Measurements from ENCODE around the gene ZSCAN31. TPM values are rescaled to one million over a fixed set of nuclear protein-coding genes. Genes with fewer than 3 reads are reported as not detected.
A peak's percentile ranks its signal among the peaks of the same experiment; 100 is the strongest.

Gene ZSCAN31
- total RNA-seq, 1 donor from 2014 or later = 1.1 TPM

DNA sequence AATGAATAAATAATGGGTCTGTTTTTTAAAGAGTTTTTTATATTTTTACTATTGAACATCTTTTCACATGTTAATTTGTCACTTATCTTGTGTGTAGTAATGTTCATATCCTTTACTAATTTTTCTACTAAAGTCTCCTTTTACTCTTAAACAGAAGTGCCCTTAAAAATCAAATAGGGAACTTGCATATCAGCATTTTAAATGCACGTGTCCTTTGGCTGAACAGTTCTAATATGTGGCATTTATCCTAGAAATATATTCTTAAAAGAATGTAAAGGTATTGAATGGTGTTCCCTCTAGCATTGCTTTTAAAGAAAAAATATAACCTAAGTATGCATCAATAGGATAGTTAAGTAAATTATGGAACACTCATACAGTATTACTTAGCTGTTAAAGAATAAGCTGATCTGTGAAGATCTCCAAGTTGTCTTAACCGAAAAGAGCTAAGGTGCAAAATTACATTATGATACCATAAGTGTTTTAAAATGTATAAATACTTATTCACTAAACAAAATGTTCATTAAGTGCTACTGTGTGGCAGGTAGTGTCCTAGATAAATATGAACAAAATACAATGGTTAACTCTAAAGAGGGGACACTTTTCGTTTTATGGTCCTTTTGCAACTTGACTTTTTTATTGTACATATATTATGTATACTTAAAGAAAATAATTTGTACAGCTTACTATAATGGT lies 55.2 kb downstream of the ZSCAN31 start:
- peak overlapping the region; percentile 90 for H3K4me2 ChIP-seq (ENCODE audit: low read length)
- Mint-ChIP-seq H3K9me3 (ENCODE audit: unreplicated experiment) (no peaks in the 10 kb centered on the region), H3K4me3 (ENCODE audit: unreplicated experiment) (peak overlapping the region; percentile 96), H3K27me3 (ENCODE audit: low read depth, unreplicated experiment) (no peaks in the 10 kb centered on the region), H3K4me1 (ENCODE audit: low read depth, unreplicated experiment) (no peaks in the 10 kb centered on the region), H3K27ac (ENCODE audit: unreplicated experiment) (no peak overlapping the region), H3K36me3 (ENCODE audit: low read depth, unreplicated experiment) (peaks cover 15% of the 10 kb centered on the region)
- H2AFZ ChIP-seq (ENCODE audit: low read depth, low read length) = peak overlapping the region; percentile 89
- peaks cover 19% of the 10 kb centered on the region for H3K79me2 ChIP-seq (ENCODE audit: insufficient read depth, low read length)
- DNase-seq (ENCODE audit: low read depth) (no peak), FAIRE-seq (no peak)
- H3K4me1 ChIP-seq (ENCODE audit: insufficient read depth, low read length) = no peaks in the 10 kb centered on the region
- peak overlapping the region; percentile 84 for H3K4me3 ChIP-seq (ENCODE audit: insufficient read depth, low read depth, low read length)
- no peak for TF ChIP-seq EZH2 (IDR thresholded peaks at IDR 0.05; ENCODE audit: insufficient read depth, low read length)
- TF ChIP-seq, protein P1, sequence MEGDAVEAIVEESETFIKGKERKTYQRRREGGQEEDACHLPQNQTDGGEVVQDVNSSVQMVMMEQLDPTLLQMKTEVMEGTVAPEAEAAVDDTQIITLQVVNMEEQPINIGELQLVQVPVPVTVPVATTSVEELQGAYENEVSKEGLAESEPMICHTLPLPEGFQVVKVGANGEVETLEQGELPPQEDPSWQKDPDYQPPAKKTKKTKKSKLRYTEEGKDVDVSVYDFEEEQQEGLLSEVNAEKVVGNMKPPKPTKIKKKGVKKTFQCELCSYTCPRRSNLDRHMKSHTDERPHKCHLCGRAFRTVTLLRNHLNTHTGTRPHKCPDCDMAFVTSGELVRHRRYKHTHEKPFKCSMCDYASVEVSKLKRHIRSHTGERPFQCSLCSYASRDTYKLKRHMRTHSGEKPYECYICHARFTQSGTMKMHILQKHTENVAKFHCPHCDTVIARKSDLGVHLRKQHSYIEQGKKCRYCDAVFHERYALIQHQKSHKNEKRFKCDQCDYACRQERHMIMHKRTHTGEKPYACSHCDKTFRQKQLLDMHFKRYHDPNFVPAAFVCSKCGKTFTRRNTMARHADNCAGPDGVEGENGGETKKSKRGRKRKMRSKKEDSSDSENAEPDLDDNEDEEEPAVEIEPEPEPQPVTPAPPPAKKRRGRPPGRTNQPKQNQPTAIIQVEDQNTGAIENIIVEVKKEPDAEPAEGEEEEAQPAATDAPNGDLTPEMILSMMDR (IDR thresholded peaks at IDR 0.05; ENCODE audit: insufficient read depth, low read depth, low read length) = no peak
- H3K9me3 ChIP-seq (ENCODE audit: insufficient read depth, low read depth, low read length) = peaks cover 4% of the 10 kb centered on the region
- H3K27ac ChIP-seq (ENCODE audit: low read depth, low read length) = no peak overlapping the region
- H3K36me3 ChIP-seq (ENCODE audit: insufficient read depth, low read length) = peaks cover 16% of the 10 kb centered on the region
- H4K20me1 ChIP-seq (ENCODE audit: insufficient read depth, low read length) = no peaks in the 10 kb centered on the region
- no peaks in the 10 kb centered on the region for H3K27me3 ChIP-seq (ENCODE audit: insufficient read depth, low read length)
- H3K9ac ChIP-seq (ENCODE audit: low read length) = peak overlapping the region; percentile 86

DNA sequence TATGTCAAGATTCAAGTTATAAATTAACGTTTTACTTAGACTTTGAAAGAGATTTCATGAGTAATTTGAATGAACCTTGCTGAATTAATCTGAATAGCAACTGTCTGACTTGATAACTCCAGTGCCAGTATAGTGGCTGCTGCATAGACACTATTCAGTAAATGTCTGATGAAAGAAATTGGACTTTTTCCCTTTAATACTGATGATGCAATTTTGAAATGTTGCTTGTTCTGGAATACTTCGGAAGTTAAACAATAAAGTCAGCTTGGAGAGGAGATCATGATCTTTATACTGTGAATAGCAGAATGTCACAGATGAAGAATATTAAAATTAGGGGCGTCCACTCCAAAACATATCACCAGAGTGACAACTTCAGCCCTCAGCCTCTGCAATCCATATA lies 58.2 kb downstream of the ZSCAN31 start:
- H4K20me1 ChIP-seq (ENCODE audit: insufficient read depth, low read length) = no peaks in the 10 kb centered on the region

More for the DNA sequence above, 58.2 kb downstream of the ZSCAN31 start:
- Mint-ChIP-seq H3K27ac (ENCODE audit: unreplicated experiment) (no peak overlapping the region), H3K36me3 (ENCODE audit: low read depth, unreplicated experiment) (peaks cover 11% of the 10 kb centered on the region), H3K9me3 (ENCODE audit: unreplicated experiment) (no peaks in the 10 kb centered on the region), H3K4me3 (ENCODE audit: unreplicated experiment) (no peak overlapping the region), H3K27me3 (ENCODE audit: low read depth, unreplicated experiment) (no peaks in the 10 kb centered on the region), H3K4me1 (ENCODE audit: low read depth, unreplicated experiment) (no peaks in the 10 kb centered on the region)
- no peaks in the 10 kb centered on the region for H3K4me1 ChIP-seq (ENCODE audit: insufficient read depth, low read length)
- H3K27me3 ChIP-seq (ENCODE audit: insufficient read depth, low read length) = no peaks in the 10 kb centered on the region
- H3K4me3 ChIP-seq (ENCODE audit: insufficient read depth, low read depth, low read length) = no peak overlapping the region
- H3K9ac ChIP-seq (ENCODE audit: low read length) = no peak overlapping the region
- peaks cover 10% of the 10 kb centered on the region for H3K36me3 ChIP-seq (ENCODE audit: insufficient read depth, low read length)
- no peak overlapping the region for H3K27ac ChIP-seq (ENCODE audit: low read depth, low read length)
- no peak overlapping the region for H3K4me2 ChIP-seq (ENCODE audit: low read length)
- H2AFZ ChIP-seq (ENCODE audit: low read depth, low read length) = no peak overlapping the region
- TF ChIP-seq, protein P1 (IDR thresholded peaks at IDR 0.05; ENCODE audit: insufficient read depth, low read depth, low read length) = no peak
- no peak for TF ChIP-seq EZH2 (IDR thresholded peaks at IDR 0.05; ENCODE audit: insufficient read depth, low read length)
- H3K79me2 ChIP-seq (ENCODE audit: insufficient read depth, low read length) = peaks cover 6% of the 10 kb centered on the region
- peaks cover under 1% of the 10 kb centered on the region for H3K9me3 ChIP-seq (ENCODE audit: insufficient read depth, low read depth, low read length)
- DNase-seq (ENCODE audit: low read depth) = no peak
- no peak for FAIRE-seq

Measured in astrocyte (in vitro differentiated cells and primary cell).